ENCODE data around the gene LSM14B. TPM values are rescaled to one million over a fixed set of nuclear protein-coding genes. Genes with fewer than 3 reads are reported as not detected.
A peak's percentile ranks its signal among the peaks of the same experiment; 100 is the strongest.

LSM14B gene
- total RNA-seq, 1 experiment from 2014 or later, result 82.4 TPM

- no peak overlapping the region for H2BK12ac ChIP-seq (ENCODE audit: insufficient read length, low read depth, low read length)
- no peak overlapping the region for H3K18ac ChIP-seq (ENCODE audit: insufficient read length, low read depth, low read length)
- no peaks in the 10 kb centered on the region for H3K4me1 ChIP-seq (ENCODE audit: insufficient read depth, low read length)
- DNase-seq, result no peak
- peak overlapping the region in 1 of 2 experiments; percentile 36; a peak in 2 of 5 replicates for H3K4me3 Mint-ChIP-seq
- peaks cover 4% of the 10 kb centered on the region for H3K23me2 ChIP-seq (ENCODE audit: insufficient read length, low read depth, low read length, poor library complexity, severe bottlenecking)
- no peak overlapping the region for H3K27ac Mint-ChIP-seq
- H4K5ac ChIP-seq (ENCODE audit: insufficient read length, low read depth, low read length), result no peak overlapping the region
- H3K9me3 ChIP-seq (ENCODE audit: control insufficient read depth, low read depth, low read length), result no peaks in the 10 kb centered on the region
- no peak overlapping the region for H3K27ac ChIP-seq (ENCODE audit: insufficient read length, low read depth, low read length)
- no peaks in the 10 kb centered on the region for H4K20me1 ChIP-seq (ENCODE audit: control insufficient read depth, insufficient read depth, insufficient read length)
- no peak overlapping the region for H2BK120ac ChIP-seq (ENCODE audit: low read depth, low read length, poor library complexity, severe bottlenecking)
- no peaks in the 10 kb centered on the region for H3K27me3 ChIP-seq (ENCODE audit: insufficient read depth, low read length)
- no peak for TF ChIP-seq CTCF (conservative IDR thresholded peaks at IDR 0.05)
- H3K23ac ChIP-seq (ENCODE audit: insufficient read length, low read depth, low read length), result no peak overlapping the region
- H3K14ac ChIP-seq (ENCODE audit: insufficient read depth, low read length), result no peak overlapping the region; the same call in 1 of the 2 replicates
- H3K79me1 ChIP-seq (ENCODE audit: insufficient read depth, low read depth, low read length, poor library complexity, severe bottlenecking), result peaks cover 11% of the 10 kb centered on the region
- no peak overlapping the region for H3K56ac ChIP-seq (ENCODE audit: insufficient read length, low read depth, low read length)
- no peak overlapping the region for H3K9ac ChIP-seq (ENCODE audit: extremely low read depth, insufficient read length, low read length)
- H3K4me1 Mint-ChIP-seq, result peaks cover 32 to 52% of the 10 kb centered on the region in 2 experiments
- no peak overlapping the region for H3K4ac ChIP-seq (ENCODE audit: low read depth, low read length)
- no peak overlapping the region for H3T11ph ChIP-seq (ENCODE audit: low read length)
- peaks cover 5% of the 10 kb centered on the region for H3K27me3 Mint-ChIP-seq (ENCODE audit: low read depth)
- H2BK15ac ChIP-seq (ENCODE audit: low read depth, low read length), result no peak overlapping the region
- H3K36me3 Mint-ChIP-seq (ENCODE audit: insufficient read depth in 1 of 3, low read depth in 3 of 3), result peaks cover 8 to 12% (median 8%) of the 10 kb centered on the region in 3 experiments; a peak in 6 of 7 replicates
- H3K79me2 ChIP-seq (ENCODE audit: insufficient read depth, low read length), result peaks cover 9% of the 10 kb centered on the region; the same call in 1 of the 2 replicates
- H3K4me2 ChIP-seq (ENCODE audit: insufficient read depth, insufficient read length, low read length), result no peak overlapping the region
- WGBS (ENCODE audit: extremely low coverage, insufficient read length, low lambda C conversion rate), result no CpG with 5 or more reads among the region's 10 CpGs
- H2AFZ ChIP-seq (ENCODE audit: low read length), result no peak overlapping the region
- no peak overlapping the region for H4K8ac ChIP-seq (replicated peaks; ENCODE audit: insufficient read length, low read depth, low read length)
- no peak overlapping the region for H2BK20ac ChIP-seq (ENCODE audit: low read depth, low read length, poor library complexity, severe bottlenecking)
- no peaks in the 10 kb centered on the region for H3K9me3 Mint-ChIP-seq
- no peak overlapping the region for H2BK5ac ChIP-seq (ENCODE audit: insufficient read length, low read length)
- no peak overlapping the region for H2AK5ac ChIP-seq (ENCODE audit: insufficient read length, low read length)
- H4K91ac ChIP-seq (ENCODE audit: insufficient read length, low read depth, low read length), result no peak overlapping the region
Measured at GRCh38 chr20:62119591-62120364, 2.5 kb upstream of the LSM14B start.

All from H9 (cell line).